Kidney capillary endothelial cell (primary cell): ENCODE results near the gene EYS.

ENCODE experiments used
- DNase-seq: peaks from one replicate; pipeline ENCODE4 v3.0.0-alpha.2; 2018; ENCODE audit warnings: low spot score

EYS gene

DNA sequence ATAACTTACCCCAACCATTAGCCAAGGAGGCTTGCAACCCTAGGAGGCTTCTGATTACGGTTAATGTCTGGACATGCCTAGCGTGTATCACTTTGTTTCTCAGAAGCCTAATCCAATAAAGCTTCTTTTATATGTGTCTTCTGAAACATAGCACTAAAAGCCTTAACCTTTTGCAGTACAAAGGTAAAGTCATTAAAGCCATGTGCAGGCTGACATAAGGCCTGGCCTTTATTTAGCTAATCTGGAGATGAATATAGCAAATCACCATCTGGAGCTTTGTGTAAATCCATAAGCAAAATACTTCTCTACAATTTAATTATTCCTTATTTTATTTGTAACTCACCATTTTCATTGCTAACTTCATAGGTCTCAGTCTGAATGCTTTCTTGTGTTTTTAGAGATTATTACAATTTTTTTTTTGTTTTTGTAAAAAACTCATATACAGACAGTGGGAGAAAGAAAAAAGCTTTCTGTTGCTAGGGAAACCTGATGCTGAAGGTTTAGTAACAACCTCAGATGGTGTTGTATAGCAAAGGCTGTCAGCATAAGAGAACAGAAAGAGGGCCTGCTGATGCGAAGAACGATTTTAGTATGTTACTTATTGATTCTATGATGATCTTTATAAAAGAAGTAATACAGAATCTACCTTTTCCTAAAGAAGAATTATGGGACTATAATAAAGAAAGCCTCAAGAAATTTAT, at the start of gene EYS:
Gene EYS, minus strand, starts transcription at position 101 of the 701 bp plus-strand sequence. CDS start 211,816 bp downstream, outside the sequence.
- DNase-seq: no peak

GRCh38 chr6:65746302-65746701, 39.3 kb upstream of the EYS start:
- DNase-seq: no peak

DNA sequence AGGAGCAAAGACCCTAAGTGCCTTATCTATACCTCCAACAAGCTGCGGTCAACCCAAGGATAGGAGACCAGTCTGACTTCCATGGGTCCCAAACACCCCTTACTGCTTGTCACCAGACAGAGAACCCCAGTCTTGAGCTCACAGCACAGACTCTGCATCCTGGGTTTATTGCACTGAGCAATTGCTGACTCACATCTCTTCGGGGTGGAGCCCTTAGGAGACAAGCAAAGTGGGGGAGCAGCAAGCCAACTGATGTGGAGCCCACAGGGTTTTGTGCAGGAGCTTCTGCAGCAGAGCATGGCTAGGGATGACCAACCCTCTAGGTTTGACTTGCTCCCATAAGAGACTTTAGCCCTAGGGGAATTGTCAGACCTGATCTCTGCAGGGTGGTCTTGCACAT, 38.6 kb upstream of the EYS start:
- DNase-seq: no peak

DNA sequence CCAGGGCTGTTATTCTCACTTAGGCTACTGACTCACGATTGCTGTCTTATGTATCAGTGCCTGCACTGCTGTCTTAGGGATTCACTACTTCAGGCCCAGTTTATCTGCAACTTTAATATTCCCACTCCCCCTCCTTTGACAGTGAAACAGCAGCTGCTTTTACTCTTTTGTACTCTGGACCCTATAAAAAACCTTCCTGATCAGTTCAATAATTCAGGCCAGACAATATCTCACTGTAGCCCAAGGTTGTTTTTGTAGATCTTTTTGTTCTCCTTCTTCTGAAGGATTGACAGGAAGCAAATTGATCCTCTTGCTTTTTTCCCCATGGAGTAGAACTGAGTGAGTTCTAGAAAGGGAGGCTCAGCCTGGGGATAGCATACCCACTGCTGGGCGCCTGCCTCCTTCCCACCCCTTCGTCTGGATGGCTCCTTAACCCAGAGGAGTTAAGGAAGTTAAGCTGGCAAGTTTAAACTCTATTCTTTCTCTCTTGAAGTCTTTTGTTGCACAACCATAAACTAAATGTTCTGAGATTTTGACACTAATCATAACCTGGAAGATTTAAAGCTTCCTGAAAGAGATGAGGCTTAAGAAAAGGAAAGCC, 22.0 kb upstream of the EYS start:
- no peak for DNase-seq

DNA sequence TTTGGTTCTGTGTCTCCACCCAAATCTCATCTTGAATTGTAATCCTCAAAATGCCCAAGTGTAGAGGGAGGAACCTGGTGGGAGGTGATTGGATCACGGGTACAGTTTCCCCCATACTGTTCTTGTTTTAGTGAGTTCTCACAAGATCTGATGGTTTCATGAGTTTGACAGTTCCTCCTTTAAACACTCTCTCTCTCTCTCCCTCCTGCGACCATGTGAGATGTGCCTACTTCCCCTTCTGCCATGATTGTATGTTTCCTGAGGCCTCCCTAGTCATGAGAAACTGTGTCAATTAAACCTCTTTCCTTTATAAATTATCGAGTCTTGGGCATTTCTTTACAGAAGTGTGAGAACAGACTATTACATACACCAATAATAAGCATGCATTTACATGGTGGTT, 12.1 kb upstream of the EYS start:
- no peak for DNase-seq

GRCh38 chr6:65711531-65711930, 4.5 kb upstream of the EYS start:
- DNase-seq: no peak

- no peak for DNase-seq
Observed at GRCh38 chr6:65709099-65709830, 2.2 kb upstream of the EYS start.

- DNase-seq: no peak
Observed at GRCh38 chr6:65708162-65708561, 1.1 kb upstream of the EYS start.

DNA sequence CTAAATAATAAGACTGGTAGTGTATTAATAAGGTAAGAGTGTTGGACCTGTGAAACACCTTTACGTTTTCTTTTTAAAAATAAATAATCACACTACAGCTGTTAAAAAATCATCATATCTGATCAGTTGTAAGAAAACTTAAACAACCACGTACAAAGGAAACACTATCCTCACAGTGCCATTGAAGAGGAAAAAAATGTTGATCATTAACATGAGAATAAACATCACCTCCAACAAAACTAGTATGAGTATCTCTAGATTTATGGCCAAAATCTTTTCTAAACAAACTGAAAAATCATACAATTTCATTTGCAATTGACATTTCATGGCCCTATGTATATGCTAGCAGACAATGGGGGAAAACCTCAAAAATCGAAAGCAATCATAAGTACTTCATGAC, 590 bp downstream of the EYS start:
- no peak for DNase-seq

GRCh38 chr6:65701325-65701724, 5.7 kb downstream of the EYS start:
- no peak for DNase-seq

GRCh38 chr6:65700561-65700960, 6.5 kb downstream of the EYS start:
- DNase-seq: no peak

- DNase-seq: no peak
Observed at GRCh38 chr6:65692109-65692508, 14.9 kb downstream of the EYS start.

- DNase-seq: no peak
Observed at GRCh38 chr6:65680232-65680631, 26.8 kb downstream of the EYS start.

DNA sequence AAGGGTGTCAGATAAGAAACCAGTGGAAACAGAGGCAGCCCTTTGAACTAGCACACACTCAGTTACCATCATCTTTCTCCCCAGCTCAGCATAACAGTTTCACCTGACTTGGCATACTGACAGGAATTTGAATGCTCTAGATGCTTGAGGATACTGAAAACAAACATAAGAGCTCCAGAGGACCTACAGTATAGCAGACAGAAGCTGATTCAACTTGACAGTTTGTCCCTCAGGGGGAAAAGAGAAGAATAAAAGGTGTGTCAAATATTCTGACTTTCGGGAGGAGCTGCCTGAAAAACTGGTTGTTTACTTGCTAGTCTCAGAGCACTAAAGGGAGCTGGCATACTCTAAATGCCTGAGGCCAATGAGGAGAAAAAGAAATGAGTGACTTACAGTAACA, 35.1 kb downstream of the EYS start:
- DNase-seq: no peak

DNA sequence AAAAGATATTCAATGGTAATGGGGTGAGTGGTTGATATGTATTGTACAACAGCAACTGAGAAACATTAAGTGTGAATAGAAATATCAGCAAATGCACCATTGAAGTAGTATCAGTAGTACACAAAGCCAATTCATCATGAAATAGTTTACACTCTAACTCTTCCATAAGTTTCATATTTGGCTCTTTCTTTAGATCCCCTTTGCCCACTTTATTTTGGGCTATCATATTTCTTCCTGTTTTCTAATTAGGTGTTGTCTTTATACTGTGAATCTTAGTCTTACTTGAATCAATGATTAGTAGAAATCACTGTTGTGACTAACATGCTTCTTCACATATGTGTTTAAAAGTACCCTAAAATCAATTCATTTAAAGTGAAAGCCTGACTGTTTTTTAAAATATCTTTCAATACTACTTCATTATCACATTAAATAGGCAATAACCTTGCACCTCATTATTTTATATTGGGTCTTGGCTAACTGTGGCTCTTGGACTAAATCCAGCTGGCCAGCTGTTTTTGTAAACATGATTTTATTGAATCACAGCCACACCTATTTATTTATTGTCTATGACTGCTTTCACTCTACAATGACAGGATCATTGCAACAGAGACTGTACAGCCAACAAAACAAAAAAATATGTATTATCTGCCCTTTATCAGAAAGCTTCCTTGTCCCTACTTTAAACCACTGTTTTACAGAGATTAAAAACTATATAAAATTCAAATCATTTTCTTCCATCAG, 38.9 kb downstream of the EYS start:
- no peak for DNase-seq

GRCh38 chr6:65650086-65650485, 56.9 kb downstream of the EYS start:
- DNase-seq: no peak

DNA sequence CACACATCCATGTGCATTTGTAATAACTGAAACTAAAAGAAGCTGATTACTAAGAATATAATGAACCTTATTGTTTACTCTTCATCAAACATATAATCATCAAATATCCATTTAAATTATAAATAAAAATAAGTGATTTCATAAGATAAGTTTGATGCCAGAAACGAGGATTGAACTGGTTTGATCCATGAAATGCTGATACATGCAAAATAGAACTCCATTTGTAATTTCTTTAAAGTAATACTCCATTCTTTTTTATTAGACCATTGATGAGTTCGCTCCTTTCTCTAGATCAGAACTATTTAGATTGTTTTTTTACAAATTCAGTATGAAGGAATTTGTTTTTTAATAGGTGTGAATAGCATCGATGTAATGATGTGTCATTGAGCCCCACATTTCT, 57.6 kb downstream of the EYS start:
- DNase-seq: no peak

- no peak for DNase-seq
Observed at GRCh38 chr6:65646544-65646943, 60.5 kb downstream of the EYS start.

GRCh38 chr6:65642776-65643175, 64.2 kb downstream of the EYS start:
- DNase-seq: no peak

- DNase-seq: peak; percentile 7
Observed at GRCh38 chr6:65638047-65638831, 68.8 kb downstream of the EYS start.

DNA sequence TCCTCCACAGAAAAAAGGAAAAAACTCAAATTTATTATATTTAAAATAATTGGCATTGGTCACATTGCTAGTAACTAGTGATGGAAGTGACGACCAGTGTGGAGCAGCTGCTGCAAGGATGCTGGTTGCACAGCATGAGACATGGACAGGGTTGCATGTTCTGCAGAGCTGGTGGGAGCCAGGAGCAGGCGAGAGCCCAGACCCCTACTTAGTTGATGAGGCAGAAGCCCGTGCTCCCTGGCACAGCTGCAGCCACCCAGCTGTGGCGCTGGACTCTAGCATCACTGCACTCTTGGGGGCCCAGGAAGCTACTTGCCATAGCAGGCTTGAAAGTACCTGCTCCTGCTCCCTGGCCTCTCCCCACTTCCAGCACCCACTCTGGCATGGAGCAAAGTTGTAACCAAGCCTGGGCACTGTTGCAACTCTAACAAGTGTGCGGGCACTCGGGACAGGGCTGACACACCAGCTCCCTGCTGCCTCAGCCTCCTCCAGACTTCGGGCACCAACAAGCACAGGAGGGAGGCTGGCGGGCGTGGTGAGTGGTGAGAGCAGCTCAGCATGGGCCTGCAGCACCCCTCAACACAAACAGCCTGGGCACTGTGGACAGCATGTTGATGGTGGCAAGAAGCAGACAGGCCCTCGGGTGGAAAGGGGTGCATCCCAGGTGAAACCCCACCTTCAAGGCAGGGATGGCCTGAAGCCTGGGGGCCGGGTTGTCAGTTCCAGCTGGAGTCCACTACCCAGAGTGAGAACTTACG, 69.6 kb downstream of the EYS start:
- DNase-seq: no peak
